HG03066 (cell line): Measurements from ENCODE around the gene AMY2A.
"Not testable (repeated sequence)": the region's sequence is repeated elsewhere in the genome, so short reads cannot be mapped to it uniquely, and the experiment has no call there.

Source experiments
- ATAC-seq: cut with Tn5 transposase; IDR thresholded peaks from one replicate; pipeline ENCODE4 v1.9.1; 2021; ENCODE audit warnings: low read depth; ENCODE audit not compliant: unreplicated experiment

AMY2A gene

DNA sequence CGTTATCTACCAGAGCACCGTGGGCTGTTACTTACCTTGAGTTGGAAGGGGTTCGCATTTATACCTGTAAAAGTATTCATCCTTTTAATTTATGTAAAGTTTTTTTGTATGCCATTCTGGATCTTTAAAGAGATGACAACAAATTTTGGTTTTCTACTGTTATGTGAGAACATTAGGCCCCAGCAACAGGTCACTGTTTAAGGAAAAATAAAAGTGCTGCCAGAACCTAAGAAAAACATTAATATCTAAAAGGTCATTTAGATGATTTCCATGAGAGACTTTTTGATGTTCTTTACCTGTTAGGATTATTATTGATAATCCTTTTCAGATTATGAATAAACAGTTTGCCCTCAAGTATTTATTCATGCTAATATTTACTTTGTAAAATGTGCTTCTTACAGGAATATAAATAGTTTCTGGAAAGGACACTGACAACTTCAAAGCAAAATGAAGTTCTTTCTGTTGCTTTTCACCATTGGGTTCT lies at the start of gene AMY2A:
TSS of gene AMY2A (plus strand) at position 434 of the 484 bp plus-strand sequence. CDS start at position 448, 14 bp downstream.
- not testable (repeated sequence) for ATAC-seq

DNA sequence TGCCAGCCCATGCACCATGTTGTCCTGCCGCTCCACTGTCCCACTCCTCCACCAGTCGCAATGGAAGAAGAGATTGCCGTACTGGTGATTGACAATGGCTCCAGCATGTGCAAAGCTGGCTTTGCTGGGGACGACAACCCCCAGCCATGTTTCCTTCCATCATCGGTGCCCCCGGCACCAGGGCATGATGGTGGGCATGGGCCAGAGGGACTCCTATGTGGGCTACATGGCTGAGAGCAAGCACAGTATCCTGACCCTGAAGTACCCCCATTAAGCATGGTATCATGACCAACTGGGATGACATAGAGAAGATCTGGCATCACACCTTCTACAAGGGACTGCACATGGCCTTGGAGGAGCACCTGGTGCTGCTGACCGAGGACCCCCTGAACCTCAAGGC lies 47.7 kb upstream of the AMY2A start:
- no peak for ATAC-seq

- ATAC-seq = not testable (repeated sequence)
Observed at GRCh38 chr1:103571289-103571688, 45.9 kb upstream of the AMY2A start, which contains the start of gene AMY2B. TSS of gene AMY2B (plus strand) at chr1:103571589. CDS start at chr1:103571603, 14 bp downstream.

- no peak for ATAC-seq
Observed at GRCh38 chr1:103576065-103576464, 41.2 kb upstream of the AMY2A start.

- ATAC-seq = not testable (repeated sequence)
Observed at GRCh38 chr1:103576784-103577183, 40.4 kb upstream of the AMY2A start.

GRCh38 chr1:103582464-103582863 lies 34.8 kb upstream of the AMY2A start:
- ATAC-seq = no peak

DNA sequence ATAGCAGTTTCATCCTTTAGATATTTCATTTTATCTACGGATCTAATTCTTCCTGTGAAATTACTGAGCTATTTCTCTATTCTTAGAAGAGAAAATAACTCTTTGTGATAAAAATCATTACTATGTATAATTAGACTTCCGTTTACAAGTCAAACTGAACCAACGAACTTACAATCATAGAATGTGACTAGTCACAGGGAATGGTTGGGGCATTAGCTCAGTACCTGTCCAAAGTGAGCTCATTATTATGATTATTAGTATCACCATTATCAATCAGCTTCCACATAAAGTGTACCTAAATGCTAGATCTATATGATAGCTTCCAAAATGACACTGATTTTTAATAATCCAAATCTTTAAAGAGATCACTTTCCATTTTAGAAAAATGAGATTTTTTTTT lies 33.3 kb upstream of the AMY2A start:
- ATAC-seq = no peak

DNA sequence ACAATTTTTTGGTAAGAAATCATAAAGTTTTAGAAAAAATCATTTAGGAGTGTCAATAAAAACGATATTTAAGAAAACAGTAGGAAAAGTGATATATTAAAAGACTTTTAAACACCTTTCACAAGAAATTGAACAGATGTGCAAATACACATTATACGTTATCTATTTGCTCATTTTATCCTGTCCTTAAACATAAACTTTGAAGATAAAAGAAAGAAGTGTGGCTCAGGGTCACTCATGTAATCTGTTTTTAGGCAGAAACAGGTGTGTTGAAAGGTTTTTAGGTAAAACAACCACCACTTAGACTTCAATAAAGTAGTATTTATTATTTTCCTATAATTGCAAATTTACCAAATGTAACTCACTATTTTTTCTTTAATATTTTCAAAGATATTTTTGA lies 32.7 kb upstream of the AMY2A start:
- no peak for ATAC-seq

- not testable (repeated sequence) for ATAC-seq
Observed at GRCh38 chr1:103602740-103603139, 14.5 kb upstream of the AMY2A start.

DNA sequence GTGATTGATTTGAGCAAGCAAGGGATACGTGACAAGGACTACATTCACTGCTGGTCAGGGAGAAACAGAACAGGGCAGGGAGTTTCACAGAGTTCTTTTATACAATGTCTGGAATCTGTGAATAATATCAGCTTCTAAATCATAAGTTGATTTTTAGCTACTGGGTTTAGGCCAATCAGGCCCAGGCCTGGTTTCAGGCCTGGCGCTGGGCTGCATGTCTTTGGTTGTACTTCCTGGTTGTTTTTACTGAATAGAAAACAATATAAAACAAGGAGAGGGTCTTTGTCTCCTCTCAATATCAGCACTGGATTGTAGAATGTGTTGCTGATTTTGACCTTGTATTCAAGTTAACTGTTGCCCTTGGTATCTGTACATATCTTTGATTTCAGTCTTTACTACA lies 865 bp upstream of the AMY2A start:
- ATAC-seq = no peak

DNA sequence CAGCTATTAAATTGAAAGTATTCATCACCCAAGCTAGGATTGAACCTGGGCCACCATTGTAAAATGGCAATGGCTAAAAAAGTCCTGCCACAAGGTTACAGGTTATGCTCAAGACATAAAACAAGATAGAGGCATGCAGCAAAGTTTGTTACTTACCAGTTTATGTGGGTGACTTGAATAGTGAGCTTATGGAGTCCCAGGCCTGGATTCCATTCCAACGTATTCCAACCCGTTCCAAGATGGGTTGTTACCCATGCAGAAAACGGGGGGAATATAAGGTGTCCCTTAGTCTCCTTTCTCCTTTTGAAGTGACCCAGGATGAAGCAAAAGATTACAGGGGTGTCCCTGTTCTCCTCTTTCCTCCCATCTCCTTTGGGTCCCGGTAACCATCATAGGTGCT lies 10.2 kb downstream of the AMY2A start:
- ATAC-seq = not testable (repeated sequence)

DNA sequence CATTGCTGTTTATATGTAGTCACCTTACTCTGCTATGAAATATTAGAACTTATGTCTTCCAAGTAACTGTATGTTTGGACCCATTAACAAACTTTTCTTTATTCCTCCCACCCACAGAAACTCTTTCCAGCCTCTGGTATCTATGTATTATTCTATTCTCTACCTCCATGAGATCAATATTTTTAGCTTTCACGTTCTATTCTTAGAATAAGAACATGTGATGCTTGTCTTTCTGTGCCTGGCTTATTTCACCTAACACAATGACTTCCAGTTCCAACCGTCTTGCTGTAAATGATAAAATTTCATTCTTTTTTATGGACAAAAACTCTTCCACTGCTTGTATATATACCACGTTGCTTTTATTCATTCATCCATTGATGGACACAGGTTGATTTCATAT lies 24.0 kb downstream of the AMY2A start:
- not testable (repeated sequence) for ATAC-seq

DNA sequence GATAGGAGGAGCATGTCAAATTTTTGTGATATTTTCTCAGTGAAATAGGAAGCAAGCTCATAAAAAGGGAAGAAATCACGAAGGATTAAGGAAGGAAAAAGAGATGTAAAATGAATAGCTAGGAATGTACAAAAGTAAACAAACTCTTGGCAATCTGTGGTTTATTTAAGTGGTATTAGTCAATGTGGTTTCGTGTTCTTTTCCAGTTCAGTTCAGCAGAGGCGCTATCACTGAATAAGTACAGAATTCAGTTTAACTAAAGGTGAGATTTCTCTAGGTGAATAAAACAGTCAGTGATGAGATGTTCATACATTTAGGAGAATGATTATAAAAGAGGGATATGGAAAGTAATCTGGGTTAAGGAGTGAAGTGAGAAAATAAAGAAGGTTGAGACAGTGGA lies 26.7 kb downstream of the AMY2A start:
- ATAC-seq = not testable (repeated sequence)

GRCh38 chr1:103650305-103650704 lies 33.1 kb downstream of the AMY2A start:
- not testable (repeated sequence) for ATAC-seq

GRCh38 chr1:103650889-103651288 lies 33.7 kb downstream of the AMY2A start:
- not testable (repeated sequence) for ATAC-seq

- ATAC-seq = not testable (repeated sequence)
Observed at GRCh38 chr1:103654133-103654532, 36.9 kb downstream of the AMY2A start.

DNA sequence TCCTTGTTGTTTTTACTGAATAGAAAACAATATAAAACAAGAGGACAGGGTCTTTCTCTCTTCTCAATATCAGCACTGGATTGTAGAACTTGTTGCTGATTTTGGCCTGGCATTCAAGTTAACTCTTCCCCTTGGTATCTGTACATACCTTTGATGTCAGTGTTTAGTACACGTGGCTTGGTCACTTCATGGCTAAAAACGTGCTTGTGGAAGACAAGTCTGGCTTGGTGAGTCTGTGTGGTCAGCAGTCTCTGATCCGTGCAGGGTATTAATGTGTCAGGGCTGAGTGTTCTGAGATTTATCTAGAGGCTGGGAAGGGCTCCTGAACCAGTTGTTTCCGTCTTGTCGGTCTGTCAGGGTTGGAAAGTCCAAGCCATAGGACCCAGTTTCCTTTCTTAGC lies 38.2 kb downstream of the AMY2A start, which contains the start of gene AMY1A:
TSS of gene AMY1A (plus strand) at position 301 of the 400 bp plus-strand sequence. CDS start 571 bp downstream, outside the sequence.
- not testable (repeated sequence) for ATAC-seq
